Loucy (cell line): ENCODE measurements around the gene ACP7.

Source experiments
- CTCF ChIP-seq: fragments of 200-600 bp; sonication (generic); conservative IDR thresholded peaks from 2 replicates; pipeline ENCODE4 v1.5.1; 2014; ENCODE audit warnings: mild to moderate bottlenecking, antibody characterized with exemption, low read length
- EZH2phosphoT487 ChIP-seq: fragments of 200-600 bp; IDR thresholded peaks from 2 replicates; pipeline ENCODE4 v1.6.1; 2018; ENCODE audit warnings: antibody characterized with exemption, mild to moderate bottlenecking, moderate library complexity, borderline replicate concordance

GRCh38 chr19:39137131-39137530 is 53.0 kb downstream of the ACP7 start:
- TF ChIP-seq CTCF (no peak), EZH2phosphoT487 (no peak)
